COLO829 (cell line): Measurements from ENCODE around the gene GNB1L.

Experiments
- DNase-seq: peaks from one replicate; pipeline ENCODE4 v3.0.0; 2012; ENCODE audit warnings: low spot score

The GNB1L gene

DNA sequence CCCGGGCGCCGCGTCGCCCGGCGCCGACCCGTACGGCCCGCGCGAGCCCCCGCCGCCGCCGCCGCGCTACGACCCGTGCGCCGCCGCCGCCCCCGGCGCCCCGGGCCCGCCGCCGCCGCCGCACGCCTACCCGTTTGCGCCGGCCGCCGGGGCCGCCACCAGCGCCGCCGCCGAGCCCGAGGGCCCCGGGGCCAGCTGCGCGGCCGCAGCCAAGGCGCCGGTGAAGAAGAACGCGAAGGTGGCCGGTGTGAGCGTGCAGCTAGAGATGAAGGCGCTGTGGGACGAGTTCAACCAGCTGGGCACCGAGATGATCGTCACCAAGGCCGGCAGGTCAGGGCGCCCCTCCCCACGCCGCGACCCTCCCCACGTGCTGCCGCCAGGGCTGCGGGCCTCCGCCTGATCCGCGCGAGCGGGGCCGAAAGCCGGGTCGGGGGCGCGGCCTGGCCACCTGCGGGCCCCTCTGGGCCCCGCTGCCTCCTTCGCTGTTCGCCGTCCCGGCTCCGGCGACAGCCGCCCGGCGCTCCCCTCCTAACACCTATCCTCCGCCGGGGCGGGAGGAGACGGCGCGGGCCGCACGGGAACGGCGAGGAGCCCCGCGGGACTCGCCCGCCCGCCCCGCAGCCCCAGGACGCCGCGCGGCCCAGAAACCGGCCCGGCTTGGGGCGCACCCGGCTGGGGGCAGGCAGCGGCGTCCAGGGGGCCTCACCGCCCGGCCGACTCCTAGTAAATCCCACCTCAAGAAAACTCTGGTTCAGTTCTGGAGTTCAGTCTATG is 93.5 kb downstream of the GNB1L start:
- no peak for DNase-seq

- DNase-seq, result no peak
Observed at GRCh38 chr22:19760058-19760950, 94.4 kb downstream of the GNB1L start, which contains the start of gene TBX1. TSS of gene TBX1 (plus strand) at chr22:19760778. CDS start at chr22:19760844, 66 bp downstream.

DNA sequence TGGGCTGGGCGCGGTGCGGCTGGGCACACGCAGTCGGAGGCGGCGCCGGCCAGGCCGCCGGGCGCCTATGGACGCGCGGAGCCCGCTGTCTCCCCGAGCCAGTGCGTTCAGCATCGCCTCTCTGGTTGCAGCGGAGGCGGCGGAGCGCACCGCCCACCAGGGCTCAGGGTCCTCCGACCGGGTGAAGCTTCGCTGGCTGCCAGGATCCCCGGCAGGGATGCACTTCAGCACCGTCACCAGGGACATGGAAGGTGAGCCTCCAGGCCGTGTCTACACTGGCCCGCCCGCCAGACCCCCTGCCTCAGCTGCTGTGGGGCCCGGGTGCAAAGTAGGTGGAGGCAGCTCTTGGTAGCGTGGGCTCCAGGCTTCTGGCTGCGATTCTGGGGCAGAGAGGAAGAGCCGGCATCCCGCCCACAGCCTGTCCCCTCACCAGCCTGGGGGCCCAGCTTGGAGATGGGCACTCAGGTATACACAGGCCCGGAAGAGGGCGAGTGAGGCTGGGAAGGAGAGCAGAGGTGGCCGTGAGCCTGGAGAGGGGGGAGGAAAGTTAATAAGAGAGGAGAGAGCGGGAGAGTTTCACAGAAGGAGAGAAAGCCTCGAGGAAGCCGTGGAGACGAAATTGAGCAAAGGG is 95.1 kb downstream of the GNB1L start:
- DNase-seq, result no peak

DNA sequence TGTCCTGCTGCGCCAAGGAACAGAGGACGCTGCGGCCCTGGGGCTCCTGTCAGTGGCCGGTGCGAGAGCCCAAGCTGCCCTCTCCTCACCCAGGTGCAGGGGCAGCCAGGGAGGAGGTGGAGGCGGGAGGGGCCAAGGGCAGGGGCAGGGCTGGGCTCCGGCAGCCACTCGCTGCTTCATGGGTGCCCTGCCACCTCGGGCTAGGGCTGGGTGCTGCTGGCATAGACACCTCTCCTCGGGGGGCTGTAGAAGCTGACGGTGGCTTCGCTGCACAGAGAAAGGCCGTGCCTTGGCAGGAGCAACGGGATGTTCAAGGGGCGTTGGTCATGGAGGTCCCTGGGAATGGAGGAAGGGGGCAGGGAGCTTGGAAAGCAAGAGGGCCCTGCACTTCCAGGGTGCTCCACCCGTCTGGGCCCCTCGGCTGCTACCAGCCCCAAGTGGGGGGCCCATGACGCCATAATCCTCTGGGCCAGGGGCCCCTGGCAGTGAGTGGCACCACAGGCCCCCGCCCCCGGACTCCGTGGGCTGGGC is 95.7 kb downstream of the GNB1L start:
- no peak for DNase-seq

DNA sequence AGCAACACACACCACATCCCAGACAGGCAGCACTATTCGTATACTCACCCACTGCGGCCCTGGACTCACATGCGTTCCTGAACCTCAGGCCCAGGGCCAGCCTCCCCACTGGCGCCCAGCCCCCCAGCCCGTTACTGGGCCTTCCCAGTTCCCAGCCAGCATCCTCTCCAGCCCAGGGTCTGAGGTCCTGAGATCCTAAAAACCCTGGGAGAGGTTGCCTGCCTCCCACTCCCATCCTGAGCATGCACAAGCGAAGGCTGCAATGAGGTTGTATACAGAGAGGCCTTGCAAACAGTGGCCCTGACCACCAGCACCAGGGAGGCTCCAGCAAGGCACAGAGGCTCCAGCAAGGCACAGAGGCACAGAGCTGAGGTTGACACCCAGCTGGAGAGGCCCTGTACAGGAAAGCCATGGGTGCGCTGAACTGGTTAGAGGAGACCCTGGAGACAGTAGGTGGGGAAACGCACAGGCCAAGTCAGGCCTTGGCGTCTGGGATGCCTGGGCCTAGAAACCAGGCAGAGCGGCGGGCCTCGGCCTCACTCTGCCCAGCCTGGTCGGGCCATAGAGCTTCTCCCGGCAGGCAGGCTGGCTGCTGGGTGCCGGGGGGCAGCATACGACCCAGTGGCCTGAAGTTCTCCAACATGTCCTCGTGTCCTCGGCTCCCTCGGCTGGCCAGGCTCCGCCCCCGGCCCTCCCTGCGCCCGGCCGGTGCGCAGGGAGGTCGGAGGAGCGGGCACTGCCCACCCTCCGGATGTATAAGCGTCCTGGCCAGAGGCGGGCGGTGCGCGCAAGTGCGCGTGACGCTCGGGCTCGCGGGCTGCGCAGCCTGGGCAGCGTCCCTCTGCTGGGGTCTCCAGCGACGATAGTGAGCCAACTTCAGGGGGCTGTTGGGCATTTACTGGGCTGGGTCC is 96.4 kb downstream of the GNB1L start:
- no peak for DNase-seq

DNA sequence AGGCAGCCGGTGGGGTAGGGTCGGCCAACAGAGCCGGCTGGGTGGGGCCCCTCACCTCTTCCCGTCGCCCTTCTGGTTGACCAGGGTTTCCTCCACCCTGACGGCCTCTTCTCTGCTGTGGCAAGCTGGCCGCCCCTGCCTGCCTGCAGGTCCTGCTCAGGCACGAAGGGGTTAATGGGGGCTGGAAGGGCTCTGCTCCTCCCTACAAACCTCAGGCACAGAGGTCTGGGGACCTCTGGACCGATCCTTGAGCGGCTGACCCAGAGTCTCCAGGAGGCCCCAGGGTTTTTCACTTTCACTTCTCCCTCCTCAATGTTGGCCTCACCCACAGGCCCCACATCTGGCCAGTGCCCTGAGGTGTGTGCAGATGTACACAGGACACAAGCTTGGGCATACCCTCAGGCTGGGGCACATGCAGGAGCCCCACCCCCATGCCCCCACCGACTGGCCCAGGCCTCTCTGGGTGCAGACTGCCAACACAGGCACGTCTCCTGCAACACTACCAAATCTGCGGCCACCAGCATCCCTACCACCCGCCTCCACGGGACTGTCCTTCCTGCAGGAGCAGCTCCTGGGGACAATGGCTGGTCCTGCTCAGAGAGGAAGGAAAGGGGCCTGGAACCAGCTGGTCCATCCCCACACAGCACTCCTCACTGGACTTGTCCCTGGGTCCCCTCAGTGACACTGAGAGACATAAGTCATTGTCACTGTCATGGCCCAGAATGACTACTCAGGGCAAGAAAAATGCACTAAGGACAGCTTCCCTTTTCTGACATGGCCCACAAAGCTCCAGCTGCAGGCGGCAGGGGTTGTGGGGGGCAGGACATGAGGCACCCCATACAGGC is 97.3 kb downstream of the GNB1L start:
- DNase-seq, result no peak

GRCh38 chr22:19756288-19757128 is 98.2 kb downstream of the GNB1L start:
- no peak for DNase-seq

- DNase-seq, result no peak
Observed at GRCh38 chr22:19755722-19756287, 98.9 kb downstream of the GNB1L start.

DNA sequence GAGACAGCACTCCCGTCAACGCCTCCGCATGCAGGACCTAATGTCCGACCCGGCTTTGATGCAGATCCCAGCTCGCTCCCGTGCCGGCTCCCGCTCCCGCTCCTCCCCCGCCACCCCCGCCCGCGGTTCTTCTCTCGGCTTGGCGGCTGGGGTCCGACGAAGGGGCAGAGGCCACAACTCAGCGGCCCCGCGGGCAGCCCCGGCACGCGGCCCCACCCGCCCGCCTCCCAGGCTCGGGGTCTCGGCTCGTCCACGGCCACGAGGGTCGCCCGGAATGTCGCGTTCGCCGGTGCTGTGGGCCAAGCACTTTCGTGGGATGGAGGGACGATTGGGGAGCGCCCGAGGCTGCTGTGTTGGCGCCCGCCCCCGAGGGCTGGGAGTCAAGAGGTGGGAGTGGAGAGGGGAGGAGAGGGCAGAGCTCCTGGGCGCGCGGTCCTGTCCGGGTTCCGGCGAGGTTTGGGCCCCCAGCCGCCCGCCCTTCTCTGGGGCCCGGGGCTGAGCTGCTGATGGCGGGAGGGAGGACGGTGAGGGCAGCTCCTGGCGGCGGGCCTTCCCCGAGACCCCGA is 99.4 kb downstream of the GNB1L start:
- DNase-seq, result no peak

- DNase-seq, result no peak
Observed at GRCh38 chr22:19754701-19755144, 100.0 kb downstream of the GNB1L start.

DNA sequence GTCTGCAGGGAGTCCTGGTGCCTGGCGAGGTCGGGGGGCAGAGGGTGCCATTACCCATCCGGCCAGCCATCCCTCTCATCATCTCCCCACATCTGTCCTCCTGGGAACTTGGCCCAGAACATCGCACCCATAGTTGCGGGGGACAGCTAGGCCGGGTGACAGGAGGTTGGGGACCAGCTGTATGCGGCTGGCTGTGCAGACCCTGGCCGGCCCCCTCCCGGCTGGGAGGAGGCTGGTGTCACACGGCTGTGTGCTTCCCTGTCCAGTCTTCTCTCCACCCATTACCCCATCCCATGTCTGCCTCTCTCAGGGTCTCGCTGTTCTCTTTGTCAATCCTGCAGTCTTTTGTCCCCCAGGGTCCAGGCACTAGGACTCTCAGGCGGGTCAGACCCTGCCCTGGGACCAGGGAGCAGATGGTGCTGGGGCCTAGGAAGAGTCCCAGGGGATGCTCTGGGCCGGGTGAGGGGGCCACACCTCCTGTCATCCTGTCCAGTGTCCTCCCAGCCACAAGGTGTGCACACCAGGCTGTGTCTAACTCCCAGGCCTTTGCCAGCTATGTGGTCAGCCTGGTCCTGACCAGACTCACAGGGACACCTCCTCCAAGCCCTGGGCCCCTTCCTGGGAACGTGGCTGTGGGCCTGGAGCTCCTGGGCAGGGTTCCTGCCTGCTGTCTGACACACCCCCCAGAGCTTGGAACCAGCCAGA is 100.5 kb downstream of the GNB1L start:
- no peak for DNase-seq

- no peak for DNase-seq
Observed at GRCh38 chr22:19753090-19753842, 101.4 kb downstream of the GNB1L start.

- DNase-seq, result no peak
Observed at GRCh38 chr22:19751497-19752245, 103.0 kb downstream of the GNB1L start.

DNA sequence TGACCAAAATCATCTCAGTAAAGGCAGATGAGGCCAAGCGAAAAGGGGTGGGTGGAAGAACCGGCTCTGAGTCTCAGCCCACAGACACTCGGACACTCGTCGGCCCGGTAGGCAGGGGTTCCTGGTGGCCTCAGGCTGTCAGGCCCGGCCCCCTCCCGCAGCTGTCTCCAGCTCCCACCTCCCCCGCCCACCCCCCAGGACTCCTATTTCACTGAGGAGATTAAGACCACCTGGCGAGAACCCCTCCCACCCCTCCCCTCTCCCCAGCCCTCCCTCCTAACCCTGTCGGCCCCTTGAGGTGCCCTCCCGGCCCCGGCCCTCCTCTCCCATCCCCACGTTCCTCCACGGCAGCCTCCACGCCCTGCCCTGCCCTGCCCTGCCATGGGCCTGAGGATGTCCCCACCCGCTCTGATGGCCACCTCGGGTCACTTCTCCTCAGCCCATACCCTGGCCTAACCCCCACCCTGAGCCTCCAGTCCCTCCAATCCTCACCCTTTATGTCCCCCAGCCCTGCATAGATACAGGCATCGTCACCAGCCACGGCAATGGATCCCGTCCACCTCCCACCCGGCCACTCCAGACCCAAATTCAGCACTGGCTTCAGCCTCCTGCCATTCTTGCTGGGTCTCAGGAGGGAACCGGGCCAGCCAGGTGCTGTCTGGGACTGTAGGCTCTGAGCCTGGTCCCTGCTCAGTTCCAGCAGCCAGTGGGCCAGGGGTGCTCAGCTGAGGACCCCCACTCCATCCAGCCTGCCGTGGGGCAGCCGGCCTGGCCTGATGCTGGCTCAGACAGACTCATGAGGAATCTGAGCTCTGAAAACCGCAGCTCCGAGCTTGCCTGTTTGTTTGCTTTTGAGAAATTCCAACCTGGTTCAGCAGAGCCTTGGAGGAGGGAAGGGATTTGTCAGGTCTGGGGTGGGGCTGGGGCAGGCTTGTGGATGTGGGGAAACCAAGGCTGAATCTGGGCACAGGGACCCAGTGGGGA is 103.9 kb downstream of the GNB1L start:
- no peak for DNase-seq

DNA sequence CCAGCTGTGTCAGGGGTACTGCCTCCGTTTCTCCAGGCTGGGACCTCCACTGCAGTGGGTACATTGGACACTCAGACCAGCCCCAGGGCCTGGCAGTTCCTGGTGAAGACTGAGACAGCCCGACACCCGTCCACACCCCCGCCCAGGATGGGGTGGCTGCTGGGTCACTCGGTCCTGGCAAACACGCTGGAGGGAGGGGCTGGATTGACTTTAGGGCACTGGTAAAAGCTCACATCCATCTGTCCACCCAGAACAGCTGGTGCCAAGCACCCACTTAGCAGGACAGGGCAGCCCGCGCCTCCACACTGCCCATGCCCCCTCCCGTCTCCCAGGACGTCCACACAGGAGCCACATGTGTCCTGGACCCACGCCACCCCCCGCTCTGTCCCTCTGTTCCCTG is 104.8 kb downstream of the GNB1L start:
- no peak for DNase-seq
